GM12878 (cell line): ENCODE results near the gene SERPINB10. TPM values are rescaled to one million over a fixed set of nuclear protein-coding genes. Genes with fewer than 3 reads are reported as not detected.

Experiments used
- ATAC-seq: fragments of 200-7000 bp; cut with Tn5 transposase; 3 replicates; pipeline ENCODE4 v1.9.1; 2020; ENCODE audit warnings: mild to moderate bottlenecking, moderate library complexity
- BruUV-seq: library from RNA; stranded (reverse); fragments of 400-500 nt; replicated peaks from 2 replicates; lab custom pipeline; 2021; lab: Mats Ljungman, UMichigan
- CTCF ChIA-PET: fragments of 300-600 bp; sonication (Branson Sonifier 250); formaldehyde crosslinking; extraction: SDS; loops from one replicate; lab custom pipeline; 2021; ENCODE audit warnings: inconsistent platforms; lab: Yijun Ruan, JAX
- POLR2A ChIA-PET: fragments of 350-600 bp; formaldehyde crosslinking; extraction: SDS; loops from one replicate; lab custom pipeline; 2021; ENCODE audit warnings: inconsistent platforms; lab: Charles Lee
- RAD21 ChIA-PET: fragments of 300-600 bp; sonication (Branson Sonifier 250); formaldehyde crosslinking; loops from one replicate; lab custom pipeline; 2023; ENCODE audit warnings: antibody characterized with exemption; ENCODE audit not compliant: unreplicated experiment; lab: Charles Lee
- SMC1A ChIA-PET: fragments of 300-600 bp; sonication (Branson Sonifier 250); formaldehyde crosslinking; loops from one replicate; lab custom pipeline; 2023; ENCODE audit not compliant: unreplicated experiment, uncharacterized antibody; lab: Charles Lee
- DNase-seq: peaks from one replicate; pipeline ENCODE4 v3.0.0-alpha.2; 2011; ENCODE audit warnings: low read depth, low spot score
- FAIRE-seq: peaks from 3 replicates; lab custom pipeline; 2011; peaks lifted over from hg19 to GRCh38; lab: Jason Lieb, UNC
- H2AFZ ChIP-seq: 2 replicates; pipeline ENCODE4 v1.6.0; 2011; ENCODE audit warnings: low read depth, low read length, control low read depth; ENCODE audit not compliant: control insufficient read depth
- H3K27ac ChIP-seq: 2 replicates; pipeline ENCODE4 v1.5.1; 2011; ENCODE audit warnings: control low read depth; ENCODE audit not compliant: control insufficient read depth, insufficient read depth
- H3K27me3 ChIP-seq, 2 experiments: replicated peaks in 1 of 2; 2 replicates each; pipeline versions ENCODE4 v1.6.0 to v1.6.1; 2011; ENCODE audit warnings: low read length in 1 of 2; ENCODE audit not compliant: control insufficient read depth in 2 of 2, insufficient read depth in 2 of 2
- H3K36me3 ChIP-seq, 2 experiments: 2 replicates each; pipeline ENCODE4 v1.5.1; 2011; ENCODE audit warnings: low read length in 1 of 2; ENCODE audit not compliant: control insufficient read depth in 2 of 2, insufficient read depth in 2 of 2
- H3K4me1 ChIP-seq: 2 replicates; pipeline ENCODE4 v1.6.1; 2011; ENCODE audit warnings: mild to moderate bottlenecking, low read length, moderate library complexity, mixed read lengths; ENCODE audit not compliant: control insufficient read depth, insufficient read depth
- H3K4me2 ChIP-seq: 2 replicates; pipeline ENCODE4 v1.6.0; 2011; ENCODE audit warnings: control low read depth; ENCODE audit not compliant: control insufficient read depth, insufficient read depth
- H3K4me3 ChIP-seq: fragments of 200-600 bp; sonication (generic); 2 replicates; pipeline ENCODE4 v1.5.1; 2016
- H3K79me2 ChIP-seq: 2 replicates; pipeline ENCODE4 v1.6.0; 2011; ENCODE audit warnings: low read length; ENCODE audit not compliant: control insufficient read depth, insufficient read depth
- H3K9ac ChIP-seq: 2 replicates; pipeline ENCODE4 v1.8.0; 2011; ENCODE audit warnings: low read length, control low read depth, mixed read lengths; ENCODE audit not compliant: control insufficient read depth, insufficient read depth
- H3K9me3 ChIP-seq: replicated peaks from 3 replicates; pipeline ENCODE4 v1.5.1; 2011; ENCODE audit warnings: mild to moderate bottlenecking, low read length; ENCODE audit not compliant: control insufficient read depth, insufficient read depth
- H4K20me1 ChIP-seq: 2 replicates; pipeline ENCODE4 v1.6.0; 2011; ENCODE audit not compliant: control insufficient read depth, insufficient read depth
- KLF5 ChIP-seq: fragments of 450-650 bp; IDR thresholded peaks from 2 replicates; pipeline ENCODE4 v1.6.1; 2014; ENCODE audit warnings: mild to moderate bottlenecking; ENCODE audit not compliant: partially characterized antibody
- LARP7 ChIP-seq: fragments of 450-650 bp; IDR thresholded peaks from 2 replicates; pipeline ENCODE4 v1.6.1; 2017; ENCODE audit warnings: mild to moderate bottlenecking
- MTA2 ChIP-seq: fragments of 450-650 bp; IDR thresholded peaks from 2 replicates; pipeline ENCODE4 v1.6.1; 2016; ENCODE audit warnings: low read depth, mild to moderate bottlenecking, moderate library complexity
- NRF1 ChIP-seq: conservative IDR thresholded peaks from 2 replicates; pipeline ENCODE4 v1.6.1; 2011; ENCODE audit warnings: mild to moderate bottlenecking, low read depth, low read length, improper control_type of control experiment
- WRNIP1 ChIP-seq: IDR thresholded peaks from 2 replicates; pipeline ENCODE4 v1.6.1; 2011; ENCODE audit warnings: low read depth, low read length, improper control_type of control experiment, borderline replicate concordance
- WGBS: methylation state at CpG from one replicate; pipeline ENCODE4 v1.1.6; 2016; ENCODE audit warnings: low lambda C conversion rate; ENCODE audit not compliant: insufficient replicate concordance, insufficient coverage; ENCODE audit errors: missing lambda C conversion rate; 5-methylcytosine and 5-hydroxymethylcytosine counted together
- in situ Hi-C: fragments of 300-500 bp; cut with MboI; formaldehyde crosslinking; loops from 9 replicates; pipeline ENCODE4 v1.14.3; 2018; ENCODE audit warnings: mixed read lengths
- intact Hi-C: fragments of 100-400 bp; cut with micrococcal nuclease; formaldehyde crosslinking; loops from one replicate; pipeline ENCODE4 v1.14.2; 2022; ENCODE audit not compliant: unreplicated experiment
- polyA plus RNA-seq, 11 experiments: library from polyadenylated mRNA; depleted of rRNA in 4 of 11; unstranded in 6 of 11; stranded (reverse) in 5 of 11; fragments of >200 nt; fragmentation: Nextera tagmentation in 4 of 11; fragmentation: Illumina TruSeq in 1 of 11; extraction: Ambion mirVana in 4 of 11; extraction: Trizol in 1 of 11; gene quantifications; 1 replicate in 1 of 11; 2 replicates in 10 of 11; pipeline versions ENCODE4 v1.2.1 to v1.2.3, GENCODE V29; 2011 to 2016; ENCODE audit warnings: inconsistent platforms in 2 of 11, missing spikeins in 2 of 11, low read depth in 1 of 11
- total RNA-seq, 4 experiments: library from RNA; depleted of rRNA in 3 of 4; stranded (reverse); fragments of >200 nt in 3 of 4; fragmentation: Illumina TruSeq in 1 of 4; extraction: Trizol in 1 of 4; gene quantifications; 2 replicates each; pipeline versions ENCODE4 v1.2.1 to v1.2.3, GENCODE V29; 2013 to 2021
- TF ChIP-seq, protein P1 (sequence below), 3 experiments: IDR thresholded peaks in 2 of 3; conservative IDR thresholded peaks in 1 of 3; 2 replicates each; pipeline ENCODE4 v1.5.1; 2011; ENCODE audit warnings: low read depth in 3 of 3, low read length in 3 of 3, mild to moderate bottlenecking in 3 of 3, control low read depth in 2 of 3, moderate library complexity in 2 of 3, inconsistent platforms in 1 of 3, mixed read lengths in 1 of 3; ENCODE audit not compliant: control insufficient read depth in 2 of 3, insufficient read depth in 1 of 3; ENCODE audit errors: extremely low read depth in 1 of 3

SERPINB10 gene
- total and polyA plus RNA-seq, 10 of the 15 experiments (the other 5 are each of a cell fraction or from before 2014, with no cell fraction given): 12.0 to 83.5 (median 24.1) TPM

DNA sequence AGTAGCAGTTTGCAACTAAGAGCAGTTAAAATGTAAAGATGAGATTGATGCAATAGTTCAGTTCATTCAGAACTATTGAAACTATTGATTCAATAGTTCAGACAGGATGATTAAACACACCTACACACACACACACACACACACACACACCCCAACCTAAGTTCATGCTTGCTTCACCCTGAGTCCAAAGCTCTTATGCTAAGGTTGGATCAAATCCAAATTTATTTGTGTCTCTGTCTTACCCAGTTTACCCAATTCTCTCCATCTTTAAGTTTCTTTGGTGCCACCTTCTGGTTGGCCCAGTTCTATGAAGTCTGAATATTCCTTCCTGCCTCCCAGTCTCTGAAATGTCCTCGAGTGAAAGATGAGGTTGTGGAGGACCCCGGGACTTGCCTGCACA lies 67.2 kb downstream of the SERPINB10 start:
- FAIRE-seq: no peak
- Histone ChIP-seq H3K79me2 (peaks cover 17% of the 10 kb centered on the region), H3K4me1 (peaks cover 6% of the 10 kb centered on the region; the same call in 1 of the 2 replicates), H3K27ac (no peak overlapping the region), H3K4me2 (no peak overlapping the region), H3K27me3 (no peaks in the 10 kb centered on the region), H3K36me3 (peaks cover 0 to 2% of the 10 kb centered on the region in 2 experiments; a peak in 2 of 4 replicates), H3K9ac (no peak overlapping the region), H3K4me3 (no peak overlapping the region), H3K9me3 (peaks cover 1% of the 10 kb centered on the region; the same call in 1 of the 3 replicates), H4K20me1 (0 out of 2 replicates have a peak, but pooled peaks cover 3% of the 10 kb centered on the region), H2AFZ (no peak overlapping the region)
- ChIA-PET POLR2A (interaction anchor here (0.6 to 0.7 kb wide), 2 partner anchors 39 to 59 kb away, joined by 3 read pairs; no protein-coding TSS in a partner anchor), SMC1A (interaction anchor here (1.1 to 5.8 kb wide), 9 partner anchors 10 to 457 kb away, joined by 3 to 47 read pairs (median 11); partner anchors contain the start of gene SERPINB10), CTCF (interaction anchor here (0.7 to 5.5 kb wide), 18 partner anchors 8 to 131 kb away, joined by 3 to 60 read pairs (median 4); partner anchors contain the start of genes SERPINB10 and SERPINB2), RAD21 (interaction anchor here (0.7 to 2.3 kb wide), 5 partner anchors 11 to 85 kb away, joined by 3 to 21 read pairs (median 5); no protein-coding TSS in a partner anchor)
- peak; percentile 6 for ATAC-seq
- no TSS peak for BruUV-seq
- no peak for DNase-seq
- WGBS: 32% methylated on average over 2 of the region's 2 CpGs
- intact Hi-C loops: loop anchor here (1.0 to 5.0 kb wide), 3 partner anchors 84 to 458 kb away; no protein-coding TSS in a partner anchor
- TF ChIP-seq NRF1 (no peak), LARP7 (no peak), MTA2 (no peak), WRNIP1 (no peak), KLF5 (no peak)
- TF ChIP-seq, protein P1, sequence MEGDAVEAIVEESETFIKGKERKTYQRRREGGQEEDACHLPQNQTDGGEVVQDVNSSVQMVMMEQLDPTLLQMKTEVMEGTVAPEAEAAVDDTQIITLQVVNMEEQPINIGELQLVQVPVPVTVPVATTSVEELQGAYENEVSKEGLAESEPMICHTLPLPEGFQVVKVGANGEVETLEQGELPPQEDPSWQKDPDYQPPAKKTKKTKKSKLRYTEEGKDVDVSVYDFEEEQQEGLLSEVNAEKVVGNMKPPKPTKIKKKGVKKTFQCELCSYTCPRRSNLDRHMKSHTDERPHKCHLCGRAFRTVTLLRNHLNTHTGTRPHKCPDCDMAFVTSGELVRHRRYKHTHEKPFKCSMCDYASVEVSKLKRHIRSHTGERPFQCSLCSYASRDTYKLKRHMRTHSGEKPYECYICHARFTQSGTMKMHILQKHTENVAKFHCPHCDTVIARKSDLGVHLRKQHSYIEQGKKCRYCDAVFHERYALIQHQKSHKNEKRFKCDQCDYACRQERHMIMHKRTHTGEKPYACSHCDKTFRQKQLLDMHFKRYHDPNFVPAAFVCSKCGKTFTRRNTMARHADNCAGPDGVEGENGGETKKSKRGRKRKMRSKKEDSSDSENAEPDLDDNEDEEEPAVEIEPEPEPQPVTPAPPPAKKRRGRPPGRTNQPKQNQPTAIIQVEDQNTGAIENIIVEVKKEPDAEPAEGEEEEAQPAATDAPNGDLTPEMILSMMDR (IDR thresholded peaks at IDR 0.05 in 2 of 3, conservative IDR thresholded peaks at IDR 0.05 in 1 of 3; ENCODE audit: control insufficient read depth in 2 of 3, extremely low read depth in 1 of 3, insufficient read depth in 1 of 3, low read depth in 3 of 3, low read length in 3 of 3): peak; percentile 14 to 40 (median 27); a peak in 2 of 6 replicates
- in situ Hi-C loops: loop anchor here (5.0 to 25.0 kb wide), 2 partner anchors 83 to 463 kb away; no protein-coding TSS in a partner anchor
